B cell (primary cell): ENCODE results near the gene KDM7A.

Experiments used
- CTCF ChIP-seq: fragments of 200-600 bp; IDR thresholded peaks from one replicate; pipeline ENCODE4 v1.8.0; 2022; ENCODE audit warnings: antibody characterized with exemption, mild to moderate bottlenecking
- EZH2 ChIP-seq: IDR thresholded peaks from 2 replicates; pipeline ENCODE4 v1.6.1; 2012; ENCODE audit warnings: borderline replicate concordance, low read depth, mild to moderate bottlenecking, moderate library complexity, low read length; ENCODE audit not compliant: insufficient read depth, poor library complexity, severe bottlenecking

GRCh38 chr7:140176122-140176701 is 571 bp downstream of the KDM7A start:
- TF ChIP-seq CTCF (no peak), EZH2 (no peak)
